ENCODE results near the gene PRRT1.

The PRRT1 gene

DNA sequence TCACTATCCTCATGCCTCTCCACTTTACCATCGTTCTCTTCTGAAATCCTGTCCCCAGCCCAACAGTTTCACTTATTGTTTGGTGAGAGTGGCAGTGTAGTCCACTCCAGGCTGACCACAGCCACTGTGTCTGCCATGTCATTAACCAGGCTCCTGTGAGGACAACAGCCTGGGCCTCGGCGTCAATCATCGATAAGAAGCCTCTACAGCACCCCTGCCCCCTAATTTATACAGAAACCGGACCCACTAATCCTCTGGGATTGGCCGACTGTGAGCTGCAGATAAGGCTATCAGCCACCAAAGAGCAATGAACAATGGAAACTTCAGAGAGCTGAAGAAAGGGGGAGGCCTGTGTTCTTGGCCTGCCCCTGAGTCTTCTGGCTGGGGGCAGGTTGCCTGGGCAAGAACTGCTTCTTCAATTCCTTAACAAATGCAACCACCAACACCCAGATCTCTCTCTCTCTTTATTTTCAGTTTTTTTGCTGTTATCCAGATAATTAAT, 16.1 kb upstream of the PRRT1 start:
- Histone ChIP-seq H3K9me3 (ENCODE audit: insufficient read depth, low read length, severe bottlenecking) (no peaks in the 10 kb centered on the region), H3K79me2 (ENCODE audit: insufficient read depth, low read length) (no peaks in the 10 kb centered on the region), H2AFZ (ENCODE audit: low read depth, low read length) (no peak overlapping the region), H3K27me3 (ENCODE audit: insufficient read depth, low read length, poor library complexity) (no peaks in the 10 kb centered on the region), H3K27ac (ENCODE audit: low read length) (no peak overlapping the region), H3K36me3 (ENCODE audit: insufficient read depth, low read length) (peaks cover 58% of the 10 kb centered on the region), H3K4me2 (ENCODE audit: insufficient read depth, low read length) (no peak overlapping the region), H3K9ac (ENCODE audit: low read depth, low read length) (no peak overlapping the region), H3K4me3 (ENCODE audit: low read depth in 1 of 2, low read length in 2 of 2) (no peak overlapping the region), H3K4me1 (ENCODE audit: insufficient read depth, low read length) (no peaks in the 10 kb centered on the region), H4K20me1 (ENCODE audit: insufficient read depth, low read length) (no peaks in the 10 kb centered on the region)
- DNase-seq (no peak), ATAC-seq (ENCODE audit: insufficient read depth, low read depth) (no peak)
- TF ChIP-seq, protein P1, sequence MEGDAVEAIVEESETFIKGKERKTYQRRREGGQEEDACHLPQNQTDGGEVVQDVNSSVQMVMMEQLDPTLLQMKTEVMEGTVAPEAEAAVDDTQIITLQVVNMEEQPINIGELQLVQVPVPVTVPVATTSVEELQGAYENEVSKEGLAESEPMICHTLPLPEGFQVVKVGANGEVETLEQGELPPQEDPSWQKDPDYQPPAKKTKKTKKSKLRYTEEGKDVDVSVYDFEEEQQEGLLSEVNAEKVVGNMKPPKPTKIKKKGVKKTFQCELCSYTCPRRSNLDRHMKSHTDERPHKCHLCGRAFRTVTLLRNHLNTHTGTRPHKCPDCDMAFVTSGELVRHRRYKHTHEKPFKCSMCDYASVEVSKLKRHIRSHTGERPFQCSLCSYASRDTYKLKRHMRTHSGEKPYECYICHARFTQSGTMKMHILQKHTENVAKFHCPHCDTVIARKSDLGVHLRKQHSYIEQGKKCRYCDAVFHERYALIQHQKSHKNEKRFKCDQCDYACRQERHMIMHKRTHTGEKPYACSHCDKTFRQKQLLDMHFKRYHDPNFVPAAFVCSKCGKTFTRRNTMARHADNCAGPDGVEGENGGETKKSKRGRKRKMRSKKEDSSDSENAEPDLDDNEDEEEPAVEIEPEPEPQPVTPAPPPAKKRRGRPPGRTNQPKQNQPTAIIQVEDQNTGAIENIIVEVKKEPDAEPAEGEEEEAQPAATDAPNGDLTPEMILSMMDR (IDR thresholded peaks at IDR 0.05; ENCODE audit: borderline replicate concordance, extremely low read depth, low read length, poor library complexity, severe bottlenecking) = no peak
- TF ChIP-seq EZH2 (IDR thresholded peaks at IDR 0.05; ENCODE audit: borderline replicate concordance, low read depth, low read length, severe bottlenecking) = no peak

DNA sequence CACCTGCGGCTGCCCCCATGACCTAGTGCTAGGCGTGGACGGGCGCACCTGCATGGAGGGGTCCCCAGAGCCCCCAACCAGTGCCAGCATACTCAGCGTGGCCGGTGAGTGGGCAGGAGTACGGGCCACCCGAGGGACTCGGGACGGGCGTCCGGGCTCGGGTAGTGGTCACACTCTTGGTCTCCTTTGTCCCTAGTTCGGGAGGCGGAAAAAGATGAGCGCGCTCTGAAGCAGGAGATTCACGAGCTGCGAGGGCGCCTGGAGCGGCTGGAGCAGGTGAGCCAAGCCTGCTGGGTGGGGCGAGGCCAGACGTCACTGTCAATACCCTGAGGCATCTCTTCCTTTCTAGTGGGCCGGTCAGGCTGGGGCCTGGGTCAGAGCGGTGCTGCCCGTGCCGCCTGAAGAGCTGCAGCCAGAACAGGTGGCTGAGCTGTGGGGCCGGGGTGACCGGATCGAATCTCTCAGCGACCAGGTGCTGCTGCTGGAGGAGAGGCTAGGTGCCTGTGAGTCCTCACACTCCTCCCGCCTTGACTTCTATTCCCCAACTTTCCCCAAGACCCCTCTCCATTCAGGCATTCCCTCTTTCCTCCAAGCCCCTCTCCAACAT, 15.5 kb upstream of the PRRT1 start:
- DNase-seq = no peak
- no peaks in the 10 kb centered on the region for H3K79me2 ChIP-seq (ENCODE audit: insufficient read depth, low read length)
- no peak overlapping the region for H3K4me2 ChIP-seq (ENCODE audit: insufficient read depth, low read length)
- H3K4me3 ChIP-seq (ENCODE audit: low read depth in 1 of 2, low read length in 2 of 2) = no peak overlapping the region
- TF ChIP-seq EZH2 (IDR thresholded peaks at IDR 0.05; ENCODE audit: borderline replicate concordance, low read depth, low read length, severe bottlenecking) = no peak
- TF ChIP-seq, protein P1 (IDR thresholded peaks at IDR 0.05; ENCODE audit: borderline replicate concordance, extremely low read depth, low read length, poor library complexity, severe bottlenecking) = no peak
- no peaks in the 10 kb centered on the region for H3K9me3 ChIP-seq (ENCODE audit: insufficient read depth, low read length, severe bottlenecking)
- peaks cover 61% of the 10 kb centered on the region for H3K36me3 ChIP-seq (ENCODE audit: insufficient read depth, low read length)
- H3K27me3 ChIP-seq (ENCODE audit: insufficient read depth, low read length, poor library complexity) = no peaks in the 10 kb centered on the region
- no peak overlapping the region for H3K27ac ChIP-seq (ENCODE audit: low read length)
- no peak overlapping the region for H3K9ac ChIP-seq (ENCODE audit: low read depth, low read length)
- ATAC-seq (ENCODE audit: insufficient read depth, low read depth) = no peak
- H2AFZ ChIP-seq (ENCODE audit: low read depth, low read length) = no peak overlapping the region
- H4K20me1 ChIP-seq (ENCODE audit: insufficient read depth, low read length) = no peaks in the 10 kb centered on the region
- H3K4me1 ChIP-seq (ENCODE audit: insufficient read depth, low read length) = no peaks in the 10 kb centered on the region

DNA sequence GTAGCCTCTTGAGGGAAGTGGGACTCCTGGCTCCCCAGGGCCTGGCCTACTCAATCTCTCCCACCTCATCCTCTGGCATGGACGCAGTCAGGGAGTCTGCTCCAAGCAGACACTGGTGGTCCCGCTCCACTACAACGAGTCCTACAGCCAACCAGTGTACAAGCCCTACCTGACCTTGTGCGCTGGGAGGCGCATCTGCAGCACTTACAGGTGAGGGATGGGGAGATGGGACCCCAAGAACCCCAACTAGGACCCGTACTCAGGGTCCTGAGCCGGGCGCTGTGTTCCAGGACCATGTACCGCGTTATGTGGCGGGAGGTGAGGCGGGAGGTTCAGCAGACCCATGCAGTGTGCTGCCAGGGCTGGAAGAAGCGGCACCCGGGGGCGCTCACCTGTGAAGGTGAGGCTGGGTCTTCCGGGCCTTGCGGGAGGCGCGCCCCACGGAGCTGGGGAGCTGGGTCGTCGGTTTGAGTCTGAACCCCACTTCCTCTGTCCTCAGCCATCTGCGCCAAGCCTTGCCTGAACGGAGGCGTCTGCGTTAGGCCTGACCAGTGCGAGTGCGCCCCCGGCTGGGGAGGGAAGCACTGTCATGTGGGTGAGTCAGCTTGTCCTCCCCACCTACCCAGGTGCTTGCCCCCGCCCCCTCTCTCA, 14.8 kb upstream of the PRRT1 start:
- Histone ChIP-seq H4K20me1 (ENCODE audit: insufficient read depth, low read length) (no peaks in the 10 kb centered on the region), H3K4me2 (ENCODE audit: insufficient read depth, low read length) (no peak overlapping the region), H3K27ac (ENCODE audit: low read length) (no peak overlapping the region; the same call in 1 of the 2 replicates), H3K4me1 (ENCODE audit: insufficient read depth, low read length) (no peaks in the 10 kb centered on the region), H3K36me3 (ENCODE audit: insufficient read depth, low read length) (peaks cover 61% of the 10 kb centered on the region), H3K27me3 (ENCODE audit: insufficient read depth, low read length, poor library complexity) (no peaks in the 10 kb centered on the region), H3K9ac (ENCODE audit: low read depth, low read length) (no peak overlapping the region), H3K9me3 (ENCODE audit: insufficient read depth, low read length, severe bottlenecking) (no peaks in the 10 kb centered on the region), H3K79me2 (ENCODE audit: insufficient read depth, low read length) (no peaks in the 10 kb centered on the region), H2AFZ (ENCODE audit: low read depth, low read length) (no peak overlapping the region), H3K4me3 (ENCODE audit: low read depth in 1 of 2, low read length in 2 of 2) (no peak overlapping the region)
- TF ChIP-seq EZH2 (IDR thresholded peaks at IDR 0.05; ENCODE audit: borderline replicate concordance, low read depth, low read length, severe bottlenecking) = no peak
- TF ChIP-seq, protein P1 (IDR thresholded peaks at IDR 0.05; ENCODE audit: borderline replicate concordance, extremely low read depth, low read length, poor library complexity, severe bottlenecking) = no peak
- peak; percentile 24 for DNase-seq
- ATAC-seq (ENCODE audit: insufficient read depth, low read depth) = no peak; the same call in 2 of the 3 replicates

Measured in DND-41 (cell line).